Stimulated activated CD8-positive, alpha-beta memory T cell treated with anti-CD3 and anti-CD28 coated beads, Interleukin-15, amount 100 ng/mL, for 48 hours (primary cell): Measurements from ENCODE around the gene CCDC78.
"Not testable (repeated sequence)": the region's sequence is repeated elsewhere in the genome, so short reads cannot be mapped to it uniquely, and the experiment has no call there.

Experiments used
- DNase-seq, 2 donors: peaks; one replicate each; pipeline ENCODE4 v3.0.0-alpha.2; 2020; ENCODE audit warnings: low read depth in 2 of 2

Gene CCDC78

DNA sequence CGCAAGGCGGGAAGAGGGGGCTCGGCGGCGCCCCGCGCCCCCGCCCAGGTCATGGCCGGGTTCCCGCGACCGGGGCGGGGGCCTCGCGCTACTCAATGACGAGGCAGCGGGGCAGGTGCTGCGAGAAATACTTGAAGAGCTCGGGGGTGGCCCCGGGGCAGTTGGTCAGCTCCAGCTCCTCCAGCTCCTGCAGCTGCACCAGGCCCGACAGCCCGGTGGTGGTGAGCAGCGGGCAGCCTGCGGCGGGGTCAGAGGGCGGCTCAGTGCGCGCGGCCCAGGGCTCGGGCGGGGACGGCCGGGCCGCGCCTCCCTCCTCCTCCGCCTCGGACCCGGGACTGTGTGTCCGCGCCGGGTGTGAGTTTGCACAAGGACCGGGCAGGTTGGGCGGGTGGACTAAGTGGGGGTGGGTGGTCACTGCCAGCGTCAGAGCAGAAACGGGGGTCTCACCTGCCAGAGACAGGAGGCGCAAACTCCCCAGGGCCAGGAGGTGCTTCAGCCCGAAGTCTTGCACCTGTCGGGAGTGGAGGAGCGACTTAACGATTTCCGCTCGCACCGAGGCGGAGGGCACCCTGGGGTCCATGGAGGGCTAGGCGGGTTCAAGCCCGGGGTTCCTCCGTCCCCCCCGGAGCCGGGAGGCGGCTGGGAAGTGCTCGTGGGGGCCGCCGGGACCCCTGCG lies 31.9 kb downstream of the CCDC78 start:
- no peak for DNase-seq

DNA sequence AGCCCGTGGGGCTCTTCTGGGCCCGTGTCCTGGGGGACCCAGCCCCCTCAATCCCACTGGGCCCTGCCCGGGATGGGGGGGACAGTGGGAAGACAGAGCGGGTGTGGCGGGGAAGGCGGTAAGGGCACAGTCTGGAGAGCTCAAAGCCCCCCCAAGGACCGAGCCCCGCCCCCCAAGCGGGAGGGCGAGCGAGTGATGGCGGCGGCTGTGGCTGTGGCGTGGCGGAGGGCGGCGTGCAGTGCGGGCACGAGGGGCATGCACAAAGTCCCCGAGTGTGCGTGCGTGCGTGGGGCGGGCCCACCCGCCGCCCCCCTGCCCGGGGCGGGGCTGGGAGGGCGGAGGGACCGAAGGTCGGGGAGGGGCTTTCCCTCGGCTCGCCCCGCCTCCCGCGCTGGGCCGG lies 32.5 kb downstream of the CCDC78 start:
- no peak for DNase-seq

DNA sequence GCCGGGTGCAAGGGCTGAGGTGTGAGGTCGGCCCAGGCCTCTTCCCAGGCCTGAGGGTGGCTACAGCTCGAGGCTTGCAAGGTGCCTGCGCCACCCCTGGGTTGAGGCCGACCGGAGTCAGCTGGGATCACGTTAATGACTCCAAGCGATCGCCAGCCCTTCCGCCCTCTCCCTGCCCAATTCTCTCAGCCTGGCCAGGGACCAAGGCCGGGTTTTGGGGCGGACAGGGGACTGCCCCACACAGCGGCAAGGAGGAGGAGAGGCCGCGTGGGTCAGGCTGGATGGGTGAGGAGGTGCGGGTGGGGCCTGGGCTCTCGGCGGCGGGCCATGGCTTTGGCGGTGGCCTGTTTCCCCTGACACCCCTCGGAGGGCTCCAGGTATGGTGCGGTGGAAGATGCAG lies 32.9 kb downstream of the CCDC78 start:
- DNase-seq, result no peak

DNA sequence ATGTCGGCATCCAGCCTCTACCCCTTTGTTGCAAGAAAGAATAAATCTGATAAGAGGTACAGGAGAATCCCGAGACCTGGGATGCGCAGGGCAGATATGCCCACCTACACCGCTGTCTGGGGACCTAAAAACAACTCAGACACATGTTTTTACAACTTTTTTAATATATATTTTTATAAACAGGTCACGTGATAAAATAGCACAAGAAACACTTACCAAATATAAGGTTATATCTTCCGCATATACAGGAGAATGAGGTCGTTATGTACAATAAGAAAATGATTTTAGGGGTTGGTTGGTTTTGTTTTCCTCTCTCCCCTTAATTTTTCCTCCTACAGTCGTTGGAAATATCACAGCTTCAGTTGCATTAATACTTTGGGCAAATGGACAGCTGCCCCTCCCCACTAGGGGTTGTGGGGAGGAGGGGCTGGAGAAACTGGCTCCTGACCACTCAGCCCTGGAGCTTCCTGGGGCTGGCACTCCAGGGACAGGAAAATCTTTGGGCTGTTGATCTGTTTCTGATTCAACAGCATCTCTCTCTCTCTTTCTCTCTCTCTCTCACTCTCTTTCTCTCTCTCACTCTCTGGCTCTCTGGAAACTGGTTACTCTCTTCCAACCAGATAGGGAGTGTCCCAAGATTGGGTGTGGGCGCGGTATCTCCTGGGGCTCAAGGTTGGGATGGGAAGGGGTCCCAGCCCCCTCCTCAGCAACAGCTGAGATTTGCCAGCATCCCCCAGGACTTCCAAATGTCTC lies 33.7 kb downstream of the CCDC78 start:
- DNase-seq, result no peak

DNA sequence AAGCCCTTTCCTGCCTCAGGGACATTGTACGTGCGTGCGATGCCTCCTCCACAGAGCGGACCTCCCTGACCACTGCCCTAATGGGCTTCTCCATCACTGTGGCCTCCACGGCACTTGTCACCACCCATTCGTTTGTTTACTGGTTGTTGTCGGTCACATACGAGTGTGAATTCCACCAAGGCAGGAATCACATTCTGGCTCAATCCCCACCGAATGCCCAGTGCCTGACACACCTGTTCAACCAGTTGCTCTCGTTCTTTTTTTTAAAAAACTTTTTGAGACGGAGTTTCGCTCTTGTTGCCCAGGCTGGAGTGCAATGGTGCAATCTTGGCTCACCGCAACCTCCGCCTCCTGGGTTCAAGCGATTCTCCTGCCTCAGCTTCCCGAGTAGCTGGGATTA lies 35.0 kb downstream of the CCDC78 start:
- DNase-seq, result not testable (repeated sequence)

DNA sequence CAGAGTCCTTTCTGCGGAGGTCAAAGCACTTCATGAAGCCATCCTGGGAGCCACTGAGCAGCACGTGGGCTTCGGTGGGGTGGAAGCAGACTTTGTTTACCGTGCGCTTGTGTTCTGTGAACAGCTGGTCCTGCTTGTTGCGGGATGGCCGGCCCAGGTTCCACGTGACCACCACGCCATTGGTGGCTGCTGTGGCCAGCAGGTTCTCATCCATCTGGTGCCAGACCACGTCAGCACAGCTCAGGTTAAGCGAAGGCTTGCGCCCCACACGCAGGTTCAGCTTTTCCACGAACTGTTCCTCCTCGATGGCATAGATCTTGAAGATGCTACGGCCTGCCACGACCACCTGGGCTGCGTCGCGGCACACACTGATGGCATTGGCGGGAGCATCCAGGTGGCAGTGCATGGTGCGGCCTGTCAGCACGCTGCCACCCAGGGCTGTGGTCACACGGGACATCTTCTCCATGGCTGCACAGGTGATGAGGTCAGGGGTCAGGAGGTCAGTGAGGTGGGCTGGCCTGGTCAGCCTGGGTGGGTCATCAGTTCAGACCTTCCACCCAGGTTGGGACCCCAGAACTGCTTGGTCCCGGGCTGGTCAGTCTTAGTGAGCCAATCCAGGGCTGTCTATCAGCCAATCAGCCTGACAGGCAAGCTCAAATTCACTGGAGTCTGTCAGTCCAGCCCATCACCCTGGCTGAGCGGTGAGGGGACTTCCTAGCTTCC lies 36.9 kb downstream of the CCDC78 start:
- no peak for DNase-seq

DNA sequence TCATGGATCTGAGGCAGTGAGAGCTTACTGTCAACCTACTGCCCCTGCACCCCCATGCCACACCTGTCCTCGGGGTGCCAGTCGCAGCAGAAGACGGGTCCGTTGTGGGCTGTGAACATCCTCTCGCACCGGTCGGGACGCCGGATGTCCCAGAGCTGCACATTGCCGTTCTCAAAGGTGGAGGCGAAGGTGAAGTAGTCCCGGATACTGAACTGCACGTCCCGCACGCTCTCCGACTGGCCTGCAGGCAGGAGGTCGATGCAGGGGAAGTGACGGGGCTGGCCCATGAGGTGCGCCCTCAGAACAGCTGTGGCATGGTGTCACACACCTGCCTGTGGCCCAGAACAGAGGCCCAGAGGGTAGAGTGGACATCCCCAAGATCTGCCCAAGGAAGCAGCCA lies 38.7 kb downstream of the CCDC78 start:
- no peak for DNase-seq

DNA sequence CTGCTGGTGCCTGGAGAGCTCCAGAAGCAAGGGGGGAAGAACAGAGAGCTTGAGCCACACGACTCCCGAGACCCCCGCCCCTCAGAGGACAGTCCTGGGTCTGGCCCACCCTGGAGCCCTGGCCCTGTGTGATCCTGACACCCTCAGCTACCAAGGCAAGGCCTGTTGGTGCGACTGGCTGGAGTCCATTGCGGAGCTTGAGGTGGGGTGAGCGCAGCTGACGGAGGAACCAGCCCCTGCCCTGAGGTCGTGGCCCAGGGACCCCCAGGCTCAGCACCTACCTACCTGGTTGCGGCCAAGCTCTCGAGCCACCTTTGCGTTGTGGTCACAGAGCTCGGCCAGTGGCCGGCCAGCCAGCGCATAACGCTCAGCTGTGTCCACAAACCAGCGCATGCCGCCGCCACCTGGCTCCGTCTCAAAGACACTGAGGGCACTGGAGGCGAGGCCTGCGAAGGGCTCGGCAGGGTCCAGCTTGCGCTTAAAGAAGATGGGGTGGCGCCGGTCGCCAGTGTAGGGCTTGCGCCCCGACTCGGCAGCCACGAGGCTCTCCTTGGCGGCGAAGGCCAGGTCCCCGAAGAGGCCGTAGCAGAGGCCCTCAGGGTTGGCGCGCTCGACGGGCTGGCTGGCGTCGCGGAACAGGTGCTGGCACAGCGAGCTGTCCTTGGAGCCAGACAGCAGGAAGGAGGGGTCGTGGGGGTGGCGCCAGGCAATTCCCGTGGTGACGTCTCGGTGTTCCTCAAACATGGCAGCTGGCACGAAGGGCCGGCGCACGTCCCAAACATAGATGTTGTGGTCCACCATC lies 39.6 kb downstream of the CCDC78 start:
- DNase-seq, result no peak

DNA sequence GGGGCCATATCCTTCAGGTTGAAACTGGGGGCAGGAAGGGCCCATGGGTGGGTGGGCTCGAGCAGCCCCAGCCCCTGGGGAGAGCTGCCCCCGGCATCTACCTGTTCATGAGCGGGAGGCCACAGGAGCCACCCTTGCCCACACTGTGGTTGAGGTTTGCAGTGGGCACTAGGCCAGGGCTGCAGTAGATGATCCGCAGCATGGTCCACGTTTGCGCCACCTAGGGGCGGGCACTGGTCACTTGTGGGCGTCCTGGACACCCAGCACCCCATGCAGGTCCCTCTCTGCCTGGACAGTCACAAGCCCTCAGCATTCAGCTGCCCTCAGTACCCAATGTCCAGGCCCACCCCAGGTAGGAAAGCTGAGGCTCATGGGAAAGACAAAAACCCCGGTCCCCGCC lies 40.3 kb downstream of the CCDC78 start:
- no peak for DNase-seq

DNA sequence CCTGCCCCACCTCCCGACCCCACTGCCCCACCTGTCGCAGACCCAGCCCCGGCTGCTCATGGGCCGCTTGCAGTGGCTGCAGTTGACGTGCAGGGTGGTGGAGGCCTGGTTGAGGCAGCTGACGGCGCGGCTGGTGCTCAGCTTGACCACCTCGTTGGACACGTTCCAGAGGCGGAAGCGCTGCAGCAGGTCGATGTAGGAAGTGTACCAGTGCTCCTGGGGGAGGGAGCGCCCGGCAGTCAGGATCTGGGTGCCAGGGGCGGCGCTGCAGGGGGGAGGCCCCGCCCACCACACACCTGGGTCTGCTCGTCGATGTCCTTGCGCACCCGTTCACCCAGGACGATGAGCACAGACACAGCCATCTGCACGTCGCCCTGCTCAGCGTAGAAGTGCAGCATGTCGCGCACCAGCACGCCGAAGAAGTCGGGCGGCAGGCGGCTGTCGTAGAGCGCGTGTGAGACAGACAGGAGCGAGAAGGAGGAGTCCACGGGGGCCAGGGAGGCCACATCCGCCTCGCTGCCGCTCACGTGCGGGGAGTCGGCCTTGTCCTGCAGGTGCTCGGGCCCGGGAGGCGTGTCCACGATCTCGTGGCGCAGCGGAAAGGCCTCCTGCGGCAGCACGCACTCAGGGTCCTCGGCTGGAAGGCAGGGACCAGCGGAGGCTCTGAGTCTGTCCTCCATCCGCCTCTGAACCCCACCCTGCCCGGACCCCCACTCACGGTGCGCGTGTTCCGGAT lies 41.1 kb downstream of the CCDC78 start:
- no peak for DNase-seq

DNA sequence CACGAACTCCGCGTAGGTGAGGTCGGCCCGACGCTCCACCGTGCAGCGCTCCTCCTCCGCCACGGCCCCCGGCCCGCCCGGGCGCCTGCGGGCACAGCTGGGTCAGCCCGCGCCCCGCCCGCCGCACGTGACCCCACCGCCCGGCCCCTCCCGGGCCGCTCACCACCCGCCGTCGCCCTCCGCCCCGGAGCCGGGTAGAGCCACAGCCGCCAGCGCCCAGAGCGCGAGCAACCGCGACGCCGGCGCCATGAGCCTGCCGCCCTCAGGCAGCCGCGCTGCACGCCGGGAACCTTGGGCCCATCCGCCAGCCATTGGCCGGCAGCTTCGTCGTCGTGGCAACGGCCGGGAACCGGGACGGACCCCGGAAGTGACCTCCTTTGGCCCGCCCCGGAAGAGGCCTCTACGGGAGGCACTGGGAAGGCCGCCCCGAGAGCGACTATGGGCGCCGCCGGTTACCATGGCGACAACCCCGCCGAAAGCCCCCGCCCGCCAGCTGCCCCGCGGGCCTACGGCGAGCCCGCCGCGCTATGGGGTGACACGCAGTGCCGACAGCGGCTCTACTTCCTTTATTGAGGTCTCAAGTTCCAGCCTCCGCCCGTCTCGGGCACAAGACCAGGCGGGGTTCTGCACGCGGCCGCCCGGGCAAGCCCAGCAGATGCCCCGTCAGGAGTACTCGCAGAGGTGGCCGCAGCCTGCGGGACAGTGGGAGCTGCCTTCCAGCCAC lies 42.0 kb downstream of the CCDC78 start, which contains the start of gene JMJD8:
Gene JMJD8 (minus strand): TSS at position 264 of the 724 bp plus-strand sequence. CDS start 15 bp downstream, at position 249.
- DNase-seq, result peak; percentile 98

DNA sequence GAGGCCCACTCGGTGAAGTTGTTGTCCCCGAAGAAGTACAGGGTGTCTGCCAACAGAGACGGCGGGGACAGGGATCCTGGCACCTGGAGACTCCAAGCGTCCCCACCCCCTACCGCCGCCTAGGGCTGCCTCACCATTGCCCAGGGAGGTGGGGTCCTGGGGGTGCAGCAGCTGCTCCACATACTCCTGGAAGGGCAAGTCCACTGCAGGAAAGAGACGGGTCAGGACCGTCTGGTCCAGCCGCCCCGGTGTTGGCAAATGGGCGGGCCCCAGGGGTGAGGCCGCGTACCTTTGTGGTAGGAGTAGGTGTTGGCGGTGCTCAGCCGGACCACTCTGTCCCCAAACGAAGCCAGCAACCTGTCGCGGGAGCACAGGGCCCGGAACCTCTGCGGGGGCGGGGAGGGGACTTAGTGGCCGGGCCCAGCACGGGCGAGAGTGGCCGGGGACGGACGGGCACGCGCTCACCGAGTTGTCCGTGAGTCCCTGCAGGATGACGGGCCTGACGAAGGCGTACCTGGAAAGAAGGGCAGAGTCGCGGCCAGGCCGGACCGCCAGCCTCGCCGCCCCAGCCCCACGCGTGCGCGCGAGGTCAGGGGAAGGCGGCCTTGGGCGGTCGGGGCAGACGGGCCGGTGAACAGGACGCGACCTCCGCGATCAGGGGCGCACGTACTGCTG lies 42.7 kb downstream of the CCDC78 start:
- no peak for DNase-seq

DNA sequence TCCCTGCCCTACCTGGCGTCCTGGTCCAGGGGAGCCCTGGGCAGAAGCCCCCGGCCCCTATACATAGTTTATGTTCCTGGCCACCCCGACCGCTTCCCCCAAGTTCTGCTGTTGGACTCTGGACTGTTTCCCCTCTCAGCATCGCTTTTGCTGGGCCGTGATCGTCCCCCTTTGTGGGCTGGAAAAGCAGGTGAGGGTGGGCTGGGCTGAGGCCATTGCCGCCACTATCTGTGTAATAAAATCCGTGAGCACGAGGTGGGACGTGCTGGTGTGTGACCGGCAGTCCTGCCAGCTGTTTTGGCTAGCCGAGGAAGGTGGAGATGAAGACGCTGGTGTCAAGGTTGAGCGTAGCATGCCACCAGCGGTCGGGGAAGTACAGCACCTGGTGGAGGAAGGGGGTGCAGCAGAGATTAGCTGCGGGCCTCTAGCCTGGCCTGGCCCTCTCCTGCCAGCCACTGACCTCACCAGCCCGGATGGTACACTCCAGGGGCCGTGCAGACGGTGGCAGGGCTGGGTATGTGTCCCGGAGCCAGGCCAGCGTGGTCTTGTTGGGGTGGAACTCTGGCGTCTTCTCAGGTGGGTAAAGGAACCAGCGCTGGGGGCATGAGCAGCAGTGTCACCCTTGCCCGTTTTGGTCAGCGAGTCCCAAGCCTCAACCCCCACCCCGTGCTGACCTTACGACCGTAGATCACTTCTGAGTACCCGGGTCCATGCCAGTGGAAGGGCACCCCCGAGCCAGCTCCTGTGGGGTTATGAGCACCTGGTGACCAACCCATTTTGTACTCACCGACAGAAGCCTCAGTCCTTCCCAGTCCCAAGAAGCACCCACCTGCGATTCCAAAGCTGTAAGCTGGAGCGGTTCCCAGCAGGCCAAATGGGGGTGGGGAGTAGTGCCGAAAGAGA lies 43.5 kb downstream of the CCDC78 start:
- DNase-seq, result no peak

DNA sequence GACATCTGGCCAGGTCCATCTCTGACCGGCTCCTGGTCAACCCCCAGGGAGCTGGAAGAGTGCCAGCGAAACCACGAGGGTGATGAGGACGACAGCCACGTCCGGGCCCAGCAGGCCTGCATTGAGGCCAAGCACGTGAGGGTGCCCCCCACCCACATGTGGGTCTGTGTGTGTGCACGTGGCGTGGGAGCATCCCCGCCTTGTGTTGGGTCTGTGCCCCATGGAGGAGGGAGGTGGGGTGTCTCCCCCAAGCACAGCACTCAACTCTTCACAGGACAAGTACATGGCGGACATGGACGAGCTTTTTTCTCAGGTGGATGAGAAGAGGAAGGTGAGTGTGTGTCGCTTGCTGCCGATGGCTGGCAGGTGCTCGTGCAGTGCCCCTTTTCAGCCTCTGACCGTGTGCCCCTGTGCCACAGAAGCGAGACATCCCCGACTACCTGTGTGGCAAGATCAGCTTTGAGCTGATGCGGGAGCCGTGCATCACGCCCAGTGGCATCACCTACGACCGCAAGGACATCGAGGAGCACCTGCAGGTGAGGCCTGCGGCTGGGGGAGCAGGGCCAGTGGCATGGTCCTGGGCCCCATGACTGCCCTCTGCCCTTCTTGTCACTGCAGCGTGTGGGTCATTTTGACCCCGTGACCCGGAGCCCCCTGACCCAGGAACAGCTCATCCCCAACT lies 44.4 kb downstream of the CCDC78 start:
- DNase-seq, result no peak

DNA sequence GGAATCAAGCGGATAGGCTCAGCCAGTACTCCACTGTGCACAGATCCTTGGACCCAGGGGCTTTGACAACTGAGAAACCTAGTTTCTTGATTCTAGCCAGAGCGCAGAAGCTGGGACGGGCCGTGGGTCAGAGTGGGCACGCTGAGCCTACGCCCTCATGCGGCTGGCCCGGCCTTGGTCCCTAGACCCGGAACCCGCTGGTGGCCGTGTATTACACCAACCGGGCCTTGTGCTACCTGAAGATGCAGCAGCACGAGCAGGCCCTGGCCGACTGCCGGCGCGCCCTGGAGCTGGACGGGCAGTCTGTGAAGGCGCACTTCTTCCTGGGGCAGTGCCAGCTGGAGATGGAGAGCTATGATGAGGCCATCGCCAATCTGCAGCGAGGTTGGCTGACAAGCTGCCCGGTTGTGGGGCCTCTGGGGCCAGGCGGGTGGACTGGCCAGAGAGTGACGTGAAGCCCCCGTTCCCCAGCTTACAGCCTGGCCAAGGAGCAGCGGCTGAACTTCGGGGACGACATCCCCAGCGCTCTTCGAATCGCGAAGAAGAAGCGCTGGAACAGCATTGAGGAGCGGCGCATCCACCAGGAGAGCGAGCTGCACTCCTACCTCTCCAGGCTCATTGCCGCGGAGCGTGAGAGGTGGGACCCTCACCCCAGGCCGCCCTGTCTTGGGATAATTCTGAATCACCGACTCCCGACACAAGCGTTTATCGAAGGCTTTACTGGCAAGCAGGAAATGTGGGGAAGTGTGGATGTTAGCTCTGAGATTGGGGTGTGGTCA lies 45.1 kb downstream of the CCDC78 start:
- DNase-seq, result no peak

DNA sequence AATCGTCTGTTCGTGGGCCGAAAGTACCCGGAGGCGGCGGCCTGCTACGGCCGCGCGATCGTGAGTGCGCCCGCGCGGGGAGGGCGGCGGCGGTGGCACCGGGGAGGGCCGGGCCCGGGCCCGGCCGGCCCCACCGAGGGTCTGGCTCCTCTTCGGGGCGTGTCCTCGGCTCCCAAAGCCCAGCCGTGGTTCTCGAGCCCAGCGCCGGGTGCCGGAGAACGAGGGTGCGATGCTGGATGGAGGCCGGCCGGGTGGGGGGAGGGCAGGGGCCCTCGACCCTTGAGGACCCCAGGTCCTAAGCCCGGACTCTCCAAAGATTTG lies 45.7 kb downstream of the CCDC78 start:
- no peak for DNase-seq

DNA sequence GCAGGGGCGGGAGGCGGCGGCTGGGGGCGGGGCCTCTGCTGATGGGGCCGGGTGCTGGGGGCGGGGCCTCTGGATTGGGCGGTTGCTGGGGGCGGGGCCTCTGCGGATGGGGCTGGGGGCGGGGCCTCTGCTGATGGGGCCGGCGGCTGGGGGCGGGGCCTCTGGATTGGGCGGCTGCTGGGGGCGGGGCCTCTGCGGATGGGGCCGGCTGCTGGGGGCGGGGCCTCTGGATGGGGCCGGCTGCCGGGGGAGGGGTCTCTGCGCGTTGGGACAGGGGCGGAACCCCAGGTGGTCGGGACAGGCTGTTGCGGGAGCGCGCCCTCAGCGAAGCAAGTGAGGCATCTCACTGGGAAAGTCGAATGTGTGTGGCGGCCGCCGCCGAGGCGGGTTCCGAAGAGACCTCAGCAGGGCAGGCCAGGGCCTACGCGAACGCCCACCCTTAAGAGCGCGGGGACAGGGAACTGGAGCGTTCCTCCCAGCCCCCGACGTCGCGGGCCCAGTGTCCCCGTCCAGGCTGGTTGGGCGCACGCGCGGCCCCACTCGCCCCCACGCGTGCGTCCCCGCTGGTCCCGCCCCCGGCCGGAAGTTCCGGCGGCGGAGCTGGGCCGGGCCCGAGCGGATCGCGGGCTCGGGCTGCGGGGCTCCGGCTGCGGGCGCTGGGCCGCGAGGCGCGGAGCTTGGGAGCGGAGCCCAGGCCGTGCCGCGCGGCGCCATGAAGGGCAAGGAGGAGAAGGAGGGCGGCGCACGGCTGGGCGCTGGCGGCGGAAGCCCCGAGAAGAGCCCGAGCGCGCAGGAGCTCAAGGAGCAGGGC lies 46.2 kb downstream of the CCDC78 start, which contains the start of gene STUB1:
Gene STUB1 (plus strand): TSS at position 597 of the 811 bp plus-strand sequence. CDS start 116 bp downstream, at position 713.
- DNase-seq, result peak; percentile 79 to 86
